HL-60/S4 (cell line): ENCODE data around the gene SLC49A3.
"Not testable (repeated sequence)": the region's sequence is repeated elsewhere in the genome, so short reads cannot be mapped to it uniquely, and the experiment has no call there.

Experiments
- in situ Hi-C: fragments of 300-500 bp; cut with MboI; formaldehyde crosslinking; loops from 2 replicates; pipeline ENCODE4 v1.14.3; 2022; ENCODE audit warnings: low sequenced_read_pairs

SLC49A3 gene

GRCh38 chr4:688854-689681 lies at the start of gene SLC49A3:
SLC49A3 (minus strand) TSS chr4:689151; CDS start chr4:689127, 24 bp downstream.
- in situ Hi-C loops = no loop called here

GRCh38 chr4:736561-736960 lies 47.6 kb upstream of the SLC49A3 start:
- in situ Hi-C loops = not testable (repeated sequence)

- in situ Hi-C loops = no loop called here
Measured at GRCh38 chr4:735583-735982, 46.6 kb upstream of the SLC49A3 start.

GRCh38 chr4:734951-735350 lies 46.0 kb upstream of the SLC49A3 start:
- in situ Hi-C loops = no loop called here

- in situ Hi-C loops = no loop called here
Measured at GRCh38 chr4:734075-734474, 45.1 kb upstream of the SLC49A3 start.

- in situ Hi-C loops = no loop called here
Measured at GRCh38 chr4:733631-733980, 44.7 kb upstream of the SLC49A3 start.

- in situ Hi-C loops = no loop called here
Measured at GRCh38 chr4:732911-733630, 44.1 kb upstream of the SLC49A3 start.

- in situ Hi-C loops = no loop called here
Measured at GRCh38 chr4:732486-732885, 43.5 kb upstream of the SLC49A3 start.

- in situ Hi-C loops = not testable (repeated sequence)
Measured at GRCh38 chr4:731954-732353, 43.0 kb upstream of the SLC49A3 start.

GRCh38 chr4:730946-731904 lies 42.3 kb upstream of the SLC49A3 start:
- in situ Hi-C loops = not testable (repeated sequence)

GRCh38 chr4:730511-730910 lies 41.6 kb upstream of the SLC49A3 start:
- in situ Hi-C loops = no loop called here

- in situ Hi-C loops = no loop called here
Measured at GRCh38 chr4:729336-730315, 40.7 kb upstream of the SLC49A3 start.

- in situ Hi-C loops = no loop called here
Measured at GRCh38 chr4:727576-727975, 38.6 kb upstream of the SLC49A3 start.

- in situ Hi-C loops = no loop called here
Measured at GRCh38 chr4:726838-727237, 37.9 kb upstream of the SLC49A3 start.

- in situ Hi-C loops = no loop called here
Measured at GRCh38 chr4:726235-726787, 37.4 kb upstream of the SLC49A3 start.

GRCh38 chr4:725391-726234 lies 36.7 kb upstream of the SLC49A3 start:
- in situ Hi-C loops = no loop called here

GRCh38 chr4:723751-724530 lies 35.0 kb upstream of the SLC49A3 start:
- in situ Hi-C loops = no loop called here

- in situ Hi-C loops = no loop called here
Measured at GRCh38 chr4:722851-723360, 34.0 kb upstream of the SLC49A3 start.
